HT1080 (cell line): ENCODE measurements around the gene TMEM132C. TPM values are rescaled to one million over a fixed set of nuclear protein-coding genes. Genes with fewer than 3 reads are reported as not detected.
A peak's percentile ranks its signal among the peaks of the same experiment; 100 is the strongest.

Experiments used
- DNase-seq: peaks from one replicate; pipeline ENCODE4 v3.0.0-alpha.2; 2015; ENCODE audit warnings: low read depth
- total RNA-seq: library from RNA; depleted of rRNA; stranded (reverse); fragments of >200 nt; shearing (Covaris generic); gene quantifications from 2 replicates; pipeline ENCODE4 v1.2.3, GENCODE V29; 2014

TMEM132C gene
- total RNA-seq, 1 experiment from 2014 or later, result not detected

DNA sequence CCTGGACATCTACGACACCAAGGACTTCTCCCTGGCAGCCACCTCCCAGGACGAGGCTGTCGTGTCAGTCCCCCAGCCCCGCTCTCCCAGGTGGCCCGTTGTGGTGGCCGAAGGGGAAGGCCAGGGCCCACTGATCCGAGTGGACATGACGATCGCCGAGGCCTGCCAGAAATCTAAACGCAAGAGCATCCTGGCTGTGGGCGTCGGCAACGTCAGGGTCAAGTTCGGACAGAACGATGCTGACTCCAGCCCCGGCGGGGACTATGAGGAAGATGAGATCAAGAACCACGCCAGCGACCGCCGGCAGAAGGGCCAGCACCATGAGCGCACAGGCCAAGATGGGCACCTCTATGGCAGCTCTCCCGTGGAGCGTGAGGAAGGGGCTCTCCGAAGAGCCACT, 438.2 kb downstream of the TMEM132C start:
- no peak for DNase-seq

GRCh38 chr12:128707488-128707887, 440.5 kb downstream of the TMEM132C start:
- DNase-seq, result no peak

DNA sequence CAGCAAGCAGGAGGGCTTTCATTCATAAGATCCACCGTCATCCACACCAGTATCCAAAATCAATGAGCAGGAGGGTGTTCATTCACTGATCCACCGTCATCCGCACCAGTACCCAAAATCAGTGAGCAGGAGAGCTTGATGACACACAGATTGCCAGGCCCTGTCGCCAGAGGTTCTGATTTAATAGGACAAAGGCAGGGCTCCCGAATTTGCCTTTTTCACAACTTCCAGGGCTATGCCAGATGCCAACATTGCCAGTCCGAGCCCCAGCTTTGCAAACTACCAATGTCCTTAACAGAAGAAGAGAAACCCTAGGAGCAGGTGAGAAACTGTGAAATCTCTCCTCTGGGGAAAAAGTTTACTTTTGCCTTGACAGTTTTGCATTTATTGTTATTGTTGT, 441.8 kb downstream of the TMEM132C start:
- no peak for DNase-seq

GRCh38 chr12:128709660-128710059, 442.7 kb downstream of the TMEM132C start:
- DNase-seq, result no peak

DNA sequence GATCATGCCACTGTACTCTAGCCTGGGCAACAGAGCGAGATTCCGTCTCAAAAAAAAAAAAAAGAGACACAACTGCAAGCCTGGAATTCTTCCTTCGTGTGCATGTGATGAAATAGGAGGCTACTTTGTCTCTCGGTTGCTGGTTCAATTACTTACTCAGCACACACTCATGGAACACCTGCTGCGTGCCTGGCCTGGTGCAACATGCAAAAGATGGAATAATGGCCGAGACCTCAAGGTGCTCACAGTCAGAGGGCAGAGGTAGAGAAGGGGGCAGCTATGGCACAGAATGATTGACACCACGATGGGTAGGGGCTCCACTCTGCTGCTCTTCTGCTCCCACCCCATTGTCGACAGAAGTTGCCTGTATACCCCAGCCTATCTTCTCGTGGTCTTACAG, 444.5 kb downstream of the TMEM132C start:
- no peak for DNase-seq

DNA sequence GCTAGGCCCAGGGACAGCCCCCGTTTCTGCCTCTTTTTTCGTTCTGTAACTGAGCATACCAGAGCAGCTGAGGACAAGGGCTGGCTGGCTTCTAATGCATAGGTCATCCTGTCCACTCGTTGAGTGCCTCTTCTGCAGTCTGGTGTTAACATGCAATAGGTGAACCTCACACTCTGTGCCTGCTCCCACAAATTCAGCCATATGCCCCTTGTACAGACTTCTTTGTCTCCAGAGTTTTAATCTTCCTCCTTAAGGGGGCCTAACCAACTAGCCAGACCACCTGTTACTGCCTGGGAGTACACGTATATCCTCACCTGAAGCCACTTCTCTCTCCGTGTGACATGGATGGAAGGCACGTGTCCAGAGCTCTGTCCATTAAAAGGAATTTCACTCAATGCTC, 445.7 kb downstream of the TMEM132C start:
- no peak for DNase-seq

- no peak for DNase-seq
Measured at GRCh38 chr12:128715485-128715884, 448.5 kb downstream of the TMEM132C start.

- no peak for DNase-seq
Measured at GRCh38 chr12:128724468-128725046, 457.6 kb downstream of the TMEM132C start.

- no peak for DNase-seq
Measured at GRCh38 chr12:128726886-128727285, 459.9 kb downstream of the TMEM132C start.

GRCh38 chr12:128727461-128727860, 460.5 kb downstream of the TMEM132C start:
- DNase-seq, result peak; percentile 42

DNA sequence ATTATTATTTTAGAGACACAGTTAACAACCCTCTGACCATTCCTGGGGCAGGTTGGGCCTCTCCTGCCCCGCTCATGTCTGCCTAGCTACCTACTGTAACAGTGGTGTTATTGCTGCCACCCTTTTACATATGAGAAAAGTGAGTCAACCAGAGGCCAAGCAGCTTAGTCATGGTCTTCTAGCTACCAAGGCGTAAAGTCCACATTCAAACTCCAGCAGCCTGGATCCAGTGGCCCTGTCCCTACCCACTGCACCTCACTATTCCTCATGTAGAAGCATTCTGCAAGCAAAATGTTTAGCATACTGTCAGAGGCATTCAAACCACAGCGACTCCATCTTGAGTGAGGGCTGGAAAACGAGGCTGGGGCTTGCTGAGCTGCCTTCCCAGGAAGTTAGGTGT, 461.0 kb downstream of the TMEM132C start:
- peak; percentile 72 for DNase-seq

DNA sequence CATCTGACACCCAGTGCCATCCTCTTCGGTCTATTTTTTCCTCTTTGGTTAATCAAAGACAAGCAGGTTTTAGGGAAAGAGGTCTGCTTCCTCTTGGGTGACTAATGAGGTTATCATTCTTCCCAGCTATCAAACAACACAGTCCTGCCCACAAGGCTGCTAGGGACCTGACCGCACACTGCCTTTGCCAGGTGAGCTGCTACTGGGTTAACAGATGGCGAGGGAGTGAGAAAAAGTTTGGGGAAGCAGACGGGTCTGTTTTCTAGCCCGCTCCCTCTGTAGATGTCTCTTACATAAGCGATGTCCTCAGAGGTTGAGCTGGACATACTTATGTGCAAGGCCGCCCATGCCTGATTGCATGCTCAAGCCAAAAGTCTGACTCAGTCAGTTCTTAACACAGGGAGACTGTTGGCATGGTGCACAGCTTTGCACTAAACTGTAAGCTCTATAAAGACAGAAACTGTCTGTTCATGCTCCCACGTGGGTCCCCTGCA, 462.7 kb downstream of the TMEM132C start:
- peak; percentile 38 for DNase-seq

- DNase-seq, result no peak
Measured at GRCh38 chr12:128734371-128734770, 467.4 kb downstream of the TMEM132C start.

GRCh38 chr12:128737292-128737966, 470.5 kb downstream of the TMEM132C start:
- no peak for DNase-seq

DNA sequence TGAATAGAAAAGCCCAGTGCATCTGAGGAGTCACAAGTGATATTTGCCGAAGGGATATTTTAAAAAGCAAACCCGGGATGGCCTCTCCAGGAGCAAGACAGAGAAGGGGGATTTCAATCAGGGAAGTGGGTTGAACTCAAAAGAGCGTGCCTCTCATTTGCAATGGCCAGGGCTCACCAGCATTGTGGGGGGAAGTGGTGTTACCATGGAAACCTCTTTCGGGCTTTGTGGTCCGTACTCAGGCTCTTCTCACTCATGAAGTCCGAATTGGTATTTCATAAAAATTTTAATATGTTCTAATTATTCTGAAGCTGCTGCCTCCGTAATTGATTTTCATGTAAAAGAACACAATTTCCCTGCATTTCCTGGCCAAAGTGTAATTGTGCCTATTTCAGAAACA, 476.9 kb downstream of the TMEM132C start:
- DNase-seq, result no peak

GRCh38 chr12:128745772-128746689, 479.1 kb downstream of the TMEM132C start:
- no peak for DNase-seq

- no peak for DNase-seq
Measured at GRCh38 chr12:128747441-128747840, 480.5 kb downstream of the TMEM132C start.

- DNase-seq, result no peak
Measured at GRCh38 chr12:128752386-128752785, 485.4 kb downstream of the TMEM132C start.

DNA sequence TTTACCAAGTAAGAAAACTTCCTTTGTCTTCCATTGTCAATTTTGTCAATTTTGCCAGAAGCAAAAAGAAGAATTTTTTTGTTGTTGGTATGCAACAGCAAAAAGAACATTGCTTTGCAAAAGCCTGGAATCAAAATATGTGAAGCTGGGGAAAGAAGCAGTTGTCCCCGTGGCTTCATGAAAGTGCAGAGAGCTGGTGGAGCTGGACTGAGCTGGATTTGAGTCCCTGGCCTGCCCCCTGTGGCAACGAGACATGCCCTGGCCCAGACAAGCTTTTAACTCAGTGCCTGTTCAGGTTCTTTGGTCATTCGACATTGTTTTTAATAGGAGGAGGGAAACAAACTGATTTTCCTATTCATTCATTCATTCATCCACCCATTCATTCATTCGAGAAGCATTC, 486.5 kb downstream of the TMEM132C start:
- no peak for DNase-seq

DNA sequence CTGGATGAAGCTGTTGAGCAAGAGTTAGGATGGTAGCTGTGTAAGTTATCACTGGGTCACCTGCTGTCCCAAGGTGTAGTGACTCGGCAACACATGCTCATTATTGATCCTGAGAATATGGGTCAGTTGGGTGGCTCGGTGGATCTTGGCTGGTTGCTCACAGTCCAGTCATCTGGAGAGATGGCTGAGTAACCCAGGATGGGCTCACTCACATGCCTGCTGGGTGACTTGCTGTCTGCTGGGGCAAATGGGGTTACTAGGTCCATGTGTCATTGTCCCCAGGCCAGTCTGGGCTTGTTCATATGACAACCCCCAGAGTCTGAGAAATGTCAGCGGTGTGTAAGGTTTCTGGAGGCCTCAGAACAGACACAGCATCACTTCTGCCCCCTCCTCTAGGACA, 487.3 kb downstream of the TMEM132C start:
- DNase-seq, result no peak

DNA sequence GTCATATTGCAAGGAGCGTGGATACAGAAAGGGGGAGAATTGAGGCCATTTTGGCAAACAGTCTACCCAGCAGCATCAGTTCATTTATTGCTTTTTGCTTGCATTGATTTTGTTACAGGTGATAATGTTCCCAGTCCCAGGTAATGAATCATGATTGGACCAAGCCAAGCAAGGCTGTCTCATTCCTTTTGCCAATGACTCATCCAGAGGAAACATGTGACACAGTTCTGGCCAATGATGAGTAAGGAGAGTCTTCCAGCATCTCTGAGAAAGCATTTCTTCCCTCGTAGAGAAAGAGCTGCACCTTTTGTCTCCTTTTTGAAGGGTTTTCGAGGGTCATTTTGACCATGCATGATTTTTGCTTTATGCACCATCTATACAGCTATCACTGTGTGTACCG, 488.6 kb downstream of the TMEM132C start:
- DNase-seq, result peak; percentile 11
